GM06990 (cell line): ENCODE results near the gene TMPRSS9.

ENCODE experiments used
- DNase-seq: peaks from one replicate; pipeline ENCODE4 v3.0.0-alpha.2; 2011; ENCODE audit not compliant: insufficient read length; ENCODE audit errors: extremely low read depth
- H3K27me3 ChIP-seq: replicated peaks from 2 replicates; pipeline ENCODE4 v1.6.0; 2011; ENCODE audit warnings: low read length; ENCODE audit not compliant: control insufficient read depth, insufficient read depth
- H3K36me3 ChIP-seq: 2 replicates; pipeline ENCODE4 v1.5.1; 2011; ENCODE audit warnings: low read length; ENCODE audit not compliant: control insufficient read depth, insufficient read depth
- H3K4me3 ChIP-seq: replicated peaks from 2 replicates; pipeline ENCODE4 v1.5.1; 2011; ENCODE audit warnings: low read depth, mild to moderate bottlenecking, control low read depth, low read length
- TF ChIP-seq, protein P1 (sequence below): IDR thresholded peaks from 2 replicates; pipeline ENCODE4 v1.5.1; 2011; ENCODE audit warnings: low read length, control low read depth, mild to moderate bottlenecking, inconsistent platforms; ENCODE audit not compliant: insufficient read depth, poor library complexity, severe bottlenecking

The TMPRSS9 gene

DNA sequence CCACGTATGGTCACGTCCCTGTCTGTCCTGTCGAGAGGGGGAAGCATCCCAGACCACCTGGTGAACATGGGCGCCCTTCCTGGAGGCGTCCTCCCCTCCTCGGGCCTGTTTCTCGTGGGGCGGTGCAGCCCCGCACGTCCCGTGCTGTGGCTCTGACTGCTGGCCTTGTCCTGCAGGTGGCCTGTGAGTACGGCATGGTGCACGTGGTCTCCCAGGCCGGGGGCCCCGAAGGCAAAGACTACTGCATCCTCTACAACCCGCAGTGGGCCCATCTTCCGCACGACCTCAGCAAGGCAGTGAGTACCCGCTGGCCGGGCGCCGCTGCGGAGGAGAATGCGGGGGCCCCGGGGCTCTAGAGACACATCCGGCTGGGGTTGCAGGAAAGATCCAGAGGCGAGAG is 25.6 kb upstream of the TMPRSS9 start:
- Histone ChIP-seq H3K4me3 (no peak overlapping the region), H3K27me3 (no peaks in the 10 kb centered on the region), H3K36me3 (no peaks in the 10 kb centered on the region; the same call in none of the 2 replicates)
- TF ChIP-seq, protein P1, sequence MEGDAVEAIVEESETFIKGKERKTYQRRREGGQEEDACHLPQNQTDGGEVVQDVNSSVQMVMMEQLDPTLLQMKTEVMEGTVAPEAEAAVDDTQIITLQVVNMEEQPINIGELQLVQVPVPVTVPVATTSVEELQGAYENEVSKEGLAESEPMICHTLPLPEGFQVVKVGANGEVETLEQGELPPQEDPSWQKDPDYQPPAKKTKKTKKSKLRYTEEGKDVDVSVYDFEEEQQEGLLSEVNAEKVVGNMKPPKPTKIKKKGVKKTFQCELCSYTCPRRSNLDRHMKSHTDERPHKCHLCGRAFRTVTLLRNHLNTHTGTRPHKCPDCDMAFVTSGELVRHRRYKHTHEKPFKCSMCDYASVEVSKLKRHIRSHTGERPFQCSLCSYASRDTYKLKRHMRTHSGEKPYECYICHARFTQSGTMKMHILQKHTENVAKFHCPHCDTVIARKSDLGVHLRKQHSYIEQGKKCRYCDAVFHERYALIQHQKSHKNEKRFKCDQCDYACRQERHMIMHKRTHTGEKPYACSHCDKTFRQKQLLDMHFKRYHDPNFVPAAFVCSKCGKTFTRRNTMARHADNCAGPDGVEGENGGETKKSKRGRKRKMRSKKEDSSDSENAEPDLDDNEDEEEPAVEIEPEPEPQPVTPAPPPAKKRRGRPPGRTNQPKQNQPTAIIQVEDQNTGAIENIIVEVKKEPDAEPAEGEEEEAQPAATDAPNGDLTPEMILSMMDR: no peak
- no peak for DNase-seq

DNA sequence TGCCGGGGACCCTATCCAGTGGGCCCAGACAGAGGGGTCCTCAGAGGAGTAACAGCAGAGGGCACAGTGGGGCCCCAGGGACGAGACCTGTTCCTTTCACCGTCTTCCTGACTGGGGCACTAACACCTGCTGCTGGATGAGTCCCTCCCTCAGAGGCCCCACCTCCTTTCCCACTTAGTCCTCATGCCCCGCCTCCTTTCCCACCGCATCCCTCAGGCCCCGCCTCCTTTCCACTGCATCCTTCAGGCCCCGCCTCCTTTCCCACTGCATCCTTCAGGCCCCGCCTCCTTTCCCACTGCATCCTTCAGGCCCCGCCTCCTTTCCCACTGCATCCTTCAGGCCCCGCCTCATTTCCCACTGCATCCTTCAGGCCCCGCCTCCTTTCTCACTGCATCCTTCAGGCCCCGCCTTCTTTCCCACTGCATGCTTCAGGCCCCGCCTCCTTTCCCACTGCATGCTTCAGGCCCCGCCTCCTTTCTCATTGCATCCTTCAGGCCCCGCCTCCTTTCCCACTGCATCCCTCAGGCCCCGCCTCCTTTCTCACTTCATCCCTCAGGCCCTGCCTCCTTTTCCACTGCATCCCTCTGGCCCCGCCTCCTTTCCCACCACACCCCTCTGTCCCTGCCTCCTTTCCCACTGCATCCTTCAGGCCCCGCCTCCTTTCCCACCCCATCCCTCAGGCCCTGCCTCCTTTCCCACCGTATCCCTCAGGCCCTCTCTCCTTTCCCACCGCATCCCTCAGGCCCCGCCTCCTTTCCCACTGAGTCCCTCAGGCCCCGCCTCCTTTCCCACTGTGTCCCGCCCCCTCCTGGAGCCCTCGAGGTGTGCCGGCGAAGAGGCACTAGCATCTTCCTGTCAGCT is 24.8 kb upstream of the TMPRSS9 start:
- DNase-seq: no peak
- Histone ChIP-seq H3K27me3 (no peaks in the 10 kb centered on the region), H3K36me3 (no peaks in the 10 kb centered on the region; the same call in none of the 2 replicates), H3K4me3 (no peak overlapping the region)
- TF ChIP-seq, protein P1: no peak

DNA sequence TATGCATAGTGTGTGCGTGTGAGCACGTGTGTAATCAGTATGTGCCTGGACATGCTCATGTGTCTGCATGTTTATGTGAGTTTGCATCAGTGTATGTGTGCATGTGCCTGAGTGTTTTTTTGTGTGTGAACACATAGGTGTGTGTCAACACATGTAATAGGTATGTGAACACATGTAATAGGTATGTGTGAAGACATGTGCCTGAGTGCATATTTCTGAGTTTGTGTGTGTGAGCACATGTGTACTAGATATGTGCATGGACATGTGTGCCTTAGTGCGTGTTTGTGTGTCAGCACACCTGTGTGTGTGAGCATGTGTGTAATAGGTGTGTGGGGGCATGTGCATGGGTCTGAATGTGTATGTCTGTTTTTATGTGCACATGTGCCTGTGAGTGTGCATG is 24.2 kb upstream of the TMPRSS9 start:
- H3K4me3 ChIP-seq: no peak overlapping the region
- no peaks in the 10 kb centered on the region; the same call in none of the 2 replicates for H3K36me3 ChIP-seq
- DNase-seq: no peak
- TF ChIP-seq, protein P1: no peak
- no peaks in the 10 kb centered on the region for H3K27me3 ChIP-seq

DNA sequence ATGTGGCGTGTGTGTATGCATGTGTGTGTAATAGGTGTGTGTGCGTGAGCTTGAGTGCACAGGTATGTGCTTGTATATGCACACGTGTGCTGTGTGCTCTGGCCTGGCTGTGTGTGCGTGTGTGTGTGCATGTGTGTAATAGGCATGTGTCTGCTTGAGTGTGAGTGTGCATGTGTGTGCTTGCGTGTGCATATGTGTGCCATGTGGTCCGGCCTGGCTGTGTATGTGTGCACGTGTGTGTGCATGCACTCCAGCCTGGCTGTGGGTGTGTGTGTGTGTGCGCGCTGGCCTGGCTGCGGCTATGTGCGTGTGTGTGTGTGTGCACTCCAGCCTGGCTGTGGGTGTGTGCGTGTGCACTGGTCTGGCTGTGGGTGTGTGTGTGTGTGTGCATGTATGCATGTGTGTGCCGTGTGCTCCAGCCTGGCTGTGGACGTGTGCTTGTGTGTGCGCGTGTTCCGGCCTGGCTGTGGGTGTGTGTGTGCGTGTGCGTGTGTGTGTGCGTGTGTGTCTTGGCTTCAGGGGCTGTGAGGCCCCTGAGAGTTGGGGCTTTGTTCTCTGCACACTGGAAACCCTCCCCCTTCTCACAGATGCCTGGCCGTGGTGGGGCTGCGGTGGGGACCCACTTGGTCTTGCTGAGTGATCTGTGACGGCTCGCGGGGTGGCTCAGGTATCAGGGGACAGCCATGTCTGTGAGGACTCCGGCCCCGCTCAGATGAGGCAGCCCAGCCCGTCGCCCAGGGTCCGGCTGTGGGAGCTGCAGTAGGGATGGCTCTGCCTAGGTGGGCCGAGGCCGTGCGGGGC is 23.3 kb upstream of the TMPRSS9 start:
- TF ChIP-seq, protein P1: no peak
- DNase-seq: no peak
- Histone ChIP-seq H3K27me3 (no peaks in the 10 kb centered on the region), H3K4me3 (no peak overlapping the region), H3K36me3 (peaks cover 3% of the 10 kb centered on the region)

DNA sequence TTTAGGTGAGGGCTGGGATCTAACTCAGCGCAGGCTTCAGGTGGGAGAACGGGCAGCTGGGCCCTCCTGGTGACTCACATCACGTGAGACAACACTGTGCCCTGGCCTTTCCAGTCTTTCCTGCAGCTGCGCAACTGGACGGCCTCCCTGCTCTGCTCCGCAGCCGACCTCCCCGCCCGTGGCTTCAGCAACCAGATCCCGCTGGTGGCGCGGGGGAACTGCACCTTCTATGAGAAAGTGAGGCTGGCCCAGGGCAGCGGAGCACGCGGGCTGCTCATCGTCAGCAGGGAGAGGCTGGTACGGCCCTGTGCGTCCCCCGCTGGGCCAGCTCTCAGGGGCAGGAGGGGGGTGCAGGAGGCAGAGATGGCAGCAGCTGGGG is 22.7 kb upstream of the TMPRSS9 start:
- DNase-seq: no peak
- TF ChIP-seq, protein P1: no peak
- peaks cover 3% of the 10 kb centered on the region for H3K36me3 ChIP-seq

More for the DNA sequence above, 22.7 kb upstream of the TMPRSS9 start:
- Histone ChIP-seq H3K4me3 (no peak overlapping the region), H3K27me3 (no peaks in the 10 kb centered on the region)
